Body of pancreas (tissue), 4 donors: ENCODE results near the gene PACRG.

Source experiments
- POLR2A ChIP-seq, 3 donors: fragments of 450-650 bp; IDR thresholded peaks; one replicate each; pipeline ENCODE4 v1.6.1; 2016; ENCODE audit warnings: antibody characterized with exemption in 3 of 3, mild to moderate bottlenecking in 2 of 3
- TF ChIP-seq, protein P1 (sequence below), 7 experiments: fragments of 450-650 bp in 4 of 7; fragments of 200-600 bp in 3 of 7; sonication (generic) in 3 of 7; IDR thresholded peaks; one replicate each; pipeline ENCODE4 v1.5.1; 2016 to 2019; ENCODE audit warnings: antibody characterized with exemption in 7 of 7

GRCh38 chr6:162715601-162716000, 12.2 kb upstream of the PACRG start:
- TF ChIP-seq, protein P1, sequence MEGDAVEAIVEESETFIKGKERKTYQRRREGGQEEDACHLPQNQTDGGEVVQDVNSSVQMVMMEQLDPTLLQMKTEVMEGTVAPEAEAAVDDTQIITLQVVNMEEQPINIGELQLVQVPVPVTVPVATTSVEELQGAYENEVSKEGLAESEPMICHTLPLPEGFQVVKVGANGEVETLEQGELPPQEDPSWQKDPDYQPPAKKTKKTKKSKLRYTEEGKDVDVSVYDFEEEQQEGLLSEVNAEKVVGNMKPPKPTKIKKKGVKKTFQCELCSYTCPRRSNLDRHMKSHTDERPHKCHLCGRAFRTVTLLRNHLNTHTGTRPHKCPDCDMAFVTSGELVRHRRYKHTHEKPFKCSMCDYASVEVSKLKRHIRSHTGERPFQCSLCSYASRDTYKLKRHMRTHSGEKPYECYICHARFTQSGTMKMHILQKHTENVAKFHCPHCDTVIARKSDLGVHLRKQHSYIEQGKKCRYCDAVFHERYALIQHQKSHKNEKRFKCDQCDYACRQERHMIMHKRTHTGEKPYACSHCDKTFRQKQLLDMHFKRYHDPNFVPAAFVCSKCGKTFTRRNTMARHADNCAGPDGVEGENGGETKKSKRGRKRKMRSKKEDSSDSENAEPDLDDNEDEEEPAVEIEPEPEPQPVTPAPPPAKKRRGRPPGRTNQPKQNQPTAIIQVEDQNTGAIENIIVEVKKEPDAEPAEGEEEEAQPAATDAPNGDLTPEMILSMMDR (IDR thresholded peaks at IDR 0.05), result no peak
- TF ChIP-seq POLR2A (IDR thresholded peaks at IDR 0.05), result no peak
